HG03565 (cell line): ENCODE results near the gene PDCD1LG2.
A peak's percentile ranks its signal among the peaks of the same experiment; 100 is the strongest.
"Not testable (repeated sequence)": the region's sequence is repeated elsewhere in the genome, so short reads cannot be mapped to it uniquely, and the experiment has no call there.

Source experiments
- ATAC-seq: cut with Tn5 transposase; IDR thresholded peaks from one replicate; pipeline ENCODE4 v1.9.1; 2021; ENCODE audit warnings: mild to moderate bottlenecking, moderate library complexity; ENCODE audit not compliant: unreplicated experiment

Gene PDCD1LG2

GRCh38 chr9:5563417-5563815 lies 53.1 kb downstream of the PDCD1LG2 start:
- no peak for ATAC-seq

GRCh38 chr9:5563886-5564285 lies 53.6 kb downstream of the PDCD1LG2 start:
- ATAC-seq: no peak

- peak; percentile 70 for ATAC-seq
These were observed 55.8 kb downstream of the PDCD1LG2 start for GRCh38 chr9:5566054-5566618.

GRCh38 chr9:5568868-5569267 lies 58.5 kb downstream of the PDCD1LG2 start:
- ATAC-seq: no peak

- ATAC-seq: no peak
These were observed 59.1 kb downstream of the PDCD1LG2 start for GRCh38 chr9:5569409-5569808.

- no peak for ATAC-seq
These were observed 59.6 kb downstream of the PDCD1LG2 start for GRCh38 chr9:5569891-5570290.

GRCh38 chr9:5571629-5572232 lies 61.4 kb downstream of the PDCD1LG2 start:
- ATAC-seq: no peak

- ATAC-seq: no peak
These were observed 63.8 kb downstream of the PDCD1LG2 start for GRCh38 chr9:5574097-5574496.

GRCh38 chr9:5575000-5575399 lies 64.7 kb downstream of the PDCD1LG2 start:
- ATAC-seq: no peak

GRCh38 chr9:5577225-5577624 lies 66.9 kb downstream of the PDCD1LG2 start:
- no peak for ATAC-seq

- no peak for ATAC-seq
These were observed 67.8 kb downstream of the PDCD1LG2 start for GRCh38 chr9:5578018-5578697.

GRCh38 chr9:5578698-5579085 lies 68.4 kb downstream of the PDCD1LG2 start:
- ATAC-seq: no peak

GRCh38 chr9:5579881-5580280 lies 69.5 kb downstream of the PDCD1LG2 start:
- ATAC-seq: no peak

- no peak for ATAC-seq
These were observed 70.3 kb downstream of the PDCD1LG2 start for GRCh38 chr9:5580650-5581049.

GRCh38 chr9:5581706-5582105 lies 71.4 kb downstream of the PDCD1LG2 start:
- ATAC-seq: not testable (repeated sequence)

GRCh38 chr9:5582835-5583195 lies 72.5 kb downstream of the PDCD1LG2 start:
- ATAC-seq: peak; percentile 35

GRCh38 chr9:5586391-5586802 lies 76.1 kb downstream of the PDCD1LG2 start:
- no peak for ATAC-seq

- ATAC-seq: no peak
These were observed 76.7 kb downstream of the PDCD1LG2 start for GRCh38 chr9:5587024-5587423.

GRCh38 chr9:5592231-5592630 lies 81.9 kb downstream of the PDCD1LG2 start:
- no peak for ATAC-seq

- ATAC-seq: no peak
These were observed 82.6 kb downstream of the PDCD1LG2 start for GRCh38 chr9:5592904-5593303.

GRCh38 chr9:5593904-5594303 lies 83.6 kb downstream of the PDCD1LG2 start:
- peak; percentile 78 for ATAC-seq

- no peak for ATAC-seq
These were observed 85.8 kb downstream of the PDCD1LG2 start for GRCh38 chr9:5596173-5596572.
